ENCODE results near the gene TCEAL7.

GRCh38 chrX:103360092-103360491 lies 30.1 kb downstream of the TCEAL7 start:
- TF ChIP-seq JUND (IDR thresholded peaks at IDR 0.05) (no peak), EZH2 (IDR thresholded peaks at IDR 0.05) (no peak), ELF1 (IDR thresholded peaks at IDR 0.05; ENCODE audit: borderline replicate concordance, low read depth) (no peak), ZBTB33 (IDR thresholded peaks at IDR 0.05; ENCODE audit: extremely low read depth, insufficient replicate concordance, low read length) (no peak), EZH2phosphoT487 (IDR thresholded peaks at IDR 0.05; ENCODE audit: borderline replicate concordance) (no peak), CEBPB (IDR thresholded peaks at IDR 0.05; ENCODE audit: low read depth) (no peak), POLR2AphosphoS5 (IDR thresholded peaks at IDR 0.05; ENCODE audit: low read depth, low read length) (no peak)
- TF ChIP-seq, protein P1, sequence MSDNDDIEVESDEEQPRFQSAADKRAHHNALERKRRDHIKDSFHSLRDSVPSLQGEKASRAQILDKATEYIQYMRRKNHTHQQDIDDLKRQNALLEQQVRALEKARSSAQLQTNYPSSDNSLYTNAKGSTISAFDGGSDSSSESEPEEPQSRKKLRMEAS (IDR thresholded peaks at IDR 0.05): no peak
- TF ChIP-seq, protein P2, sequence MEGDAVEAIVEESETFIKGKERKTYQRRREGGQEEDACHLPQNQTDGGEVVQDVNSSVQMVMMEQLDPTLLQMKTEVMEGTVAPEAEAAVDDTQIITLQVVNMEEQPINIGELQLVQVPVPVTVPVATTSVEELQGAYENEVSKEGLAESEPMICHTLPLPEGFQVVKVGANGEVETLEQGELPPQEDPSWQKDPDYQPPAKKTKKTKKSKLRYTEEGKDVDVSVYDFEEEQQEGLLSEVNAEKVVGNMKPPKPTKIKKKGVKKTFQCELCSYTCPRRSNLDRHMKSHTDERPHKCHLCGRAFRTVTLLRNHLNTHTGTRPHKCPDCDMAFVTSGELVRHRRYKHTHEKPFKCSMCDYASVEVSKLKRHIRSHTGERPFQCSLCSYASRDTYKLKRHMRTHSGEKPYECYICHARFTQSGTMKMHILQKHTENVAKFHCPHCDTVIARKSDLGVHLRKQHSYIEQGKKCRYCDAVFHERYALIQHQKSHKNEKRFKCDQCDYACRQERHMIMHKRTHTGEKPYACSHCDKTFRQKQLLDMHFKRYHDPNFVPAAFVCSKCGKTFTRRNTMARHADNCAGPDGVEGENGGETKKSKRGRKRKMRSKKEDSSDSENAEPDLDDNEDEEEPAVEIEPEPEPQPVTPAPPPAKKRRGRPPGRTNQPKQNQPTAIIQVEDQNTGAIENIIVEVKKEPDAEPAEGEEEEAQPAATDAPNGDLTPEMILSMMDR (IDR thresholded peaks at IDR 0.05 in 2 of 3, conservative IDR thresholded peaks at IDR 0.05 in 1 of 3; ENCODE audit: borderline replicate concordance in 1 of 3, insufficient read depth in 1 of 3, low read depth in 2 of 3, low read length in 2 of 3): no peak
